GM23338 (cell line): Measurements from ENCODE around the gene TXNRD1. TPM values are rescaled to one million over a fixed set of nuclear protein-coding genes. Genes with fewer than 3 reads are reported as not detected.

Source experiments
- ATAC-seq: fragments of 200-7000 bp; cut with Tn5 transposase; 3 replicates; pipeline ENCODE4 v1.9.1; 2020
- DNase-seq: peaks from one replicate; pipeline ENCODE4 v3.0.0-alpha.2; 2015; ENCODE audit warnings: low spot score
- H2AFZ ChIP-seq: fragments of 200-600 bp; sonication (generic); 2 replicates; pipeline ENCODE4 v1.8.0; 2016; ENCODE audit warnings: antibody characterized with exemption, mild to moderate bottlenecking, moderate library complexity
- H3F3A ChIP-seq: fragments of 200-600 bp; sonication (generic); replicated peaks from 2 replicates; pipeline ENCODE4 v1.8.0; 2017; ENCODE audit warnings: antibody characterized with exemption, mixed run types, low read depth
- H3K27ac ChIP-seq: fragments of 200-600 bp; sonication (generic); 2 replicates; pipeline ENCODE4 v1.6.1; 2016; ENCODE audit warnings: low read depth
- H3K27me3 ChIP-seq: fragments of 200-600 bp; sonication (generic); 2 replicates; pipeline ENCODE4 v1.8.0; 2016; ENCODE audit warnings: mild to moderate bottlenecking, mixed run types, moderate library complexity; ENCODE audit not compliant: insufficient read depth
- H3K36me3 ChIP-seq: fragments of 200-600 bp; sonication (generic); 2 replicates; pipeline ENCODE4 v1.8.0; 2016; ENCODE audit warnings: mild to moderate bottlenecking; ENCODE audit not compliant: insufficient read depth
- H3K4me1 ChIP-seq: fragments of 200-600 bp; sonication (generic); 2 replicates; pipeline ENCODE4 v1.8.0; 2016; ENCODE audit warnings: mild to moderate bottlenecking, moderate library complexity; ENCODE audit not compliant: insufficient read depth
- H3K4me2 ChIP-seq: fragments of 200-600 bp; sonication (generic); 2 replicates; pipeline ENCODE4 v1.7.1; 2017; ENCODE audit warnings: mixed run types
- H3K4me3 ChIP-seq: fragments of 200-600 bp; sonication (generic); 2 replicates; pipeline ENCODE4 v1.6.1; 2016; ENCODE audit warnings: mixed run types
- H3K79me2 ChIP-seq: fragments of 200-600 bp; sonication (generic); replicated peaks from 2 replicates; pipeline ENCODE4 v1.8.0; 2017; ENCODE audit warnings: mild to moderate bottlenecking; ENCODE audit not compliant: insufficient read depth
- H3K9me2 ChIP-seq: fragments of 200-600 bp; sonication (generic); 2 replicates; pipeline ENCODE4 v1.8.0; 2017; ENCODE audit not compliant: insufficient read depth
- H4K20me1 ChIP-seq: fragments of 200-600 bp; sonication (generic); replicated peaks from 2 replicates; pipeline ENCODE4 v1.8.0; 2017; ENCODE audit warnings: mild to moderate bottlenecking; ENCODE audit not compliant: insufficient read depth
- H3K27ac Mint-ChIP-seq: 2 replicates; pipeline ENCODE4 v1.8.0; 2020; ENCODE audit warnings: inconsistent platforms, mild to moderate bottlenecking, moderate library complexity, mixed read lengths
- H3K27me3 Mint-ChIP-seq: 3 replicates; pipeline ENCODE4 v1.8.0; 2022; ENCODE audit warnings: low read depth, mild to moderate bottlenecking, moderate library complexity, mixed read lengths, inconsistent platforms; ENCODE audit not compliant: insufficient read depth, poor library complexity
- H3K36me3 Mint-ChIP-seq: 3 replicates; pipeline ENCODE4 v1.8.0; 2021; ENCODE audit warnings: low read depth, mild to moderate bottlenecking, inconsistent platforms, moderate library complexity, mixed read lengths
- H3K4me1 Mint-ChIP-seq: 3 replicates; pipeline ENCODE4 v1.8.0; 2020; ENCODE audit warnings: mild to moderate bottlenecking, inconsistent platforms, mixed read lengths
- H3K4me3 Mint-ChIP-seq: 3 replicates; pipeline ENCODE4 v1.8.0; 2021; ENCODE audit warnings: moderate library complexity, mild to moderate bottlenecking, inconsistent platforms, mixed read lengths
- H3K9me3 Mint-ChIP-seq: 3 replicates; pipeline ENCODE4 v1.8.0; 2020; ENCODE audit warnings: moderate library complexity, mild to moderate bottlenecking, inconsistent platforms, mixed read lengths
- CREB1 ChIP-seq: fragments of 250-450 bp; sonication (Bioruptor Pico); IDR thresholded peaks from 2 replicates; pipeline ENCODE4 v1.5.0; 2020; ENCODE audit warnings: low read depth, mild to moderate bottlenecking, moderate library complexity
- CTCF ChIP-seq, 2 experiments: fragments of 200-600 bp in 1 of 2; sonication (generic) in 1 of 2; conservative IDR thresholded peaks; 2 replicates each; pipeline versions ENCODE4 v1.5.1 to v1.6.1; 2016 to 2017; ENCODE audit warnings: antibody characterized with exemption in 2 of 2, low read depth in 2 of 2, mild to moderate bottlenecking in 2 of 2, moderate library complexity in 1 of 2
- JUNB ChIP-seq: IDR thresholded peaks from one replicate; pipeline ENCODE4 v1.6.1; 2016; ENCODE audit warnings: antibody characterized with exemption; ENCODE audit not compliant: unreplicated experiment
- NANOG ChIP-seq: IDR thresholded peaks from 2 replicates; pipeline ENCODE4 v1.6.1; 2016; ENCODE audit warnings: antibody characterized with exemption, borderline replicate concordance
- POLR2AphosphoS5 ChIP-seq: IDR thresholded peaks from 2 replicates; pipeline ENCODE4 v1.6.1; 2016; ENCODE audit warnings: antibody characterized with exemption, low read depth
- ZNF114 ChIP-seq: fragments of 250-450 bp; sonication (Bioruptor Pico); IDR thresholded peaks from 2 replicates; pipeline ENCODE4 v1.5.0; 2020; ENCODE audit warnings: mild to moderate bottlenecking, moderate library complexity
- ZNF462 ChIP-seq: fragments of 250-450 bp; sonication (Bioruptor Pico); IDR thresholded peaks from 2 replicates; pipeline ENCODE4 v1.5.0; 2020; ENCODE audit warnings: mild to moderate bottlenecking, moderate library complexity
- polyA plus RNA-seq: library from polyadenylated mRNA; unstranded; fragments of >200 nt; fragmentation: Nextera tagmentation; extraction: Ambion mirVana; gene quantifications from 2 replicates; pipeline ENCODE4 v1.2.1, GENCODE V29; 2016
- total RNA-seq: library from RNA; depleted of rRNA; stranded (reverse); fragments of >200 nt; shearing (Covaris generic); gene quantifications from 2 replicates; pipeline ENCODE4 v1.2.3, GENCODE V29; 2014

TXNRD1 gene
- total and polyA plus RNA-seq, 2 experiments from 2014 or later: 115 to 127 TPM

- no peak for TF ChIP-seq CREB1 (CRISPR knock-in tag)
- no peak for TF ChIP-seq JUNB
- no peak for TF ChIP-seq ZNF462 (CRISPR knock-in tag)
- no peak for TF ChIP-seq NANOG
- no peak for TF ChIP-seq CTCF (conservative IDR thresholded peaks at IDR 0.05; ENCODE audit: low read depth in 2 of 2)
Observed at GRCh38 chr12:104310751-104311633, 95.4 kb downstream of the TXNRD1 start (continued).

- H3K9me3 Mint-ChIP-seq: no peaks in the 10 kb centered on the region
- no peak for ATAC-seq
- Histone ChIP-seq H3F3A (no peaks in the 10 kb centered on the region), H3K9me2 (no peaks in the 10 kb centered on the region), H2AFZ (no peak overlapping the region), H3K79me2 (peaks cover 49% of the 10 kb centered on the region), H3K27me3 (no peaks in the 10 kb centered on the region), H3K36me3 (peaks cover 44% of the 10 kb centered on the region), H3K27ac (no peak overlapping the region), H3K4me1 (no peaks in the 10 kb centered on the region; the same call in 1 of the 2 replicates), H4K20me1 (peaks cover 10% of the 10 kb centered on the region), H3K4me3 (no peak overlapping the region), H3K4me2 (no peak overlapping the region)
- H3K4me3 Mint-ChIP-seq: no peak overlapping the region
- no peak for DNase-seq
- H3K27me3 Mint-ChIP-seq: no peaks in the 10 kb centered on the region
- H3K27ac Mint-ChIP-seq: no peak overlapping the region
- H3K36me3 Mint-ChIP-seq: peaks cover 60% of the 10 kb centered on the region
- H3K4me1 Mint-ChIP-seq: peaks cover 9% of the 10 kb centered on the region
- no peak for TF ChIP-seq ZNF114 (CRISPR knock-in tag)
- no peak for TF ChIP-seq NANOG
- TF ChIP-seq ZNF462 (CRISPR knock-in tag): no peak
- no peak for TF ChIP-seq POLR2AphosphoS5
Observed at GRCh38 chr12:104312202-104312601, 96.6 kb downstream of the TXNRD1 start.
